Natural killer cell (primary cell): ENCODE data around the gene EPB41L4A. TPM values are rescaled to one million over a fixed set of nuclear protein-coding genes. Genes with fewer than 3 reads are reported as not detected.

Experiments used
- ATAC-seq, 3 donors: fragments of 150-1000 bp in 2 of 3; fragments of 200-7000 bp in 1 of 3; cut with Tn5 transposase; 1 replicate in 1 of 3; 2 replicates in 2 of 3; pipeline ENCODE4 v1.10.0; 2021; ENCODE audit warnings: mild to moderate bottlenecking in 2 of 3, moderate library complexity in 2 of 3
- DNase-seq, 2 donors: peaks; one replicate each; pipeline versions ENCODE4 v3.0.0 to v3.0.0-alpha.2; 2013 to 2021; ENCODE audit warnings: mixed read lengths in 1 of 2
- H3K27ac ChIP-seq: one replicate; pipeline ENCODE4 v1.5.1; 2013; ENCODE audit warnings: mild to moderate bottlenecking, low read length
- H3K27me3 ChIP-seq: one replicate; pipeline ENCODE4 v1.6.1; 2013; ENCODE audit warnings: low read length; ENCODE audit not compliant: control insufficient read depth, insufficient read depth
- H3K36me3 ChIP-seq: one replicate; pipeline ENCODE4 v1.6.1; 2013; ENCODE audit warnings: low read length; ENCODE audit not compliant: control insufficient read depth, insufficient read depth
- H3K4me1 ChIP-seq: one replicate; pipeline ENCODE4 v1.6.1; 2013; ENCODE audit warnings: low read length; ENCODE audit not compliant: control insufficient read depth, insufficient read depth
- H3K4me3 ChIP-seq: one replicate; pipeline ENCODE4 v1.5.1; 2013; ENCODE audit warnings: low read length
- H3K9me3 ChIP-seq: one replicate; pipeline ENCODE4 v1.6.1; 2013; ENCODE audit warnings: low read length; ENCODE audit not compliant: control insufficient read depth, insufficient read depth
- H3K27ac Mint-ChIP-seq, 2 donors: one replicate each; pipeline ENCODE4 v1.8.0; 2022; ENCODE audit warnings: mild to moderate bottlenecking in 2 of 2, mixed read lengths in 2 of 2, moderate library complexity in 1 of 2
- H3K27me3 Mint-ChIP-seq, 2 donors: one replicate each; pipeline ENCODE4 v1.8.0; 2022; ENCODE audit warnings: low read depth in 2 of 2, mixed read lengths in 2 of 2
- H3K36me3 Mint-ChIP-seq: one replicate; pipeline ENCODE4 v1.8.0; 2022; ENCODE audit warnings: mixed read lengths
- H3K4me1 Mint-ChIP-seq, 2 donors: one replicate each; pipeline ENCODE4 v1.8.0; 2022; ENCODE audit warnings: mixed read lengths in 2 of 2
- H3K4me3 Mint-ChIP-seq: one replicate; pipeline ENCODE4 v1.8.0; 2022; ENCODE audit warnings: mild to moderate bottlenecking, moderate library complexity, mixed read lengths
- H3K9me3 Mint-ChIP-seq, 2 donors: one replicate each; pipeline ENCODE4 v1.8.0; 2022; ENCODE audit warnings: mixed read lengths in 2 of 2
- CTCF ChIP-seq: fragments of 200-600 bp; IDR thresholded peaks from one replicate; pipeline ENCODE4 v1.8.0; 2022; ENCODE audit warnings: antibody characterized with exemption
- WGBS: methylation state at CpG from one replicate; pipeline ENCODE4 v1.1.7; 2013; ENCODE audit warnings: missing lambda C conversion rate; ENCODE audit not compliant: insufficient coverage; 5-methylcytosine and 5-hydroxymethylcytosine counted together
- intact Hi-C: fragments of 100-400 bp; cut with micrococcal nuclease; formaldehyde crosslinking; loops from one replicate; pipeline ENCODE4 v1.14.2; 2022
- total RNA-seq, 4 donors: library from RNA; stranded (reverse); fragments of 120-200 nt in 1 of 4; gene quantifications; one replicate each; pipeline versions ENCODE4 v1.2.3 to v1.2.4, GENCODE V29; 2013 to 2022

The EPB41L4A gene
- total RNA-seq, 3 donors from 2014 or later (not counting 1 experiment from before 2014, with no cell fraction given): 21.9 to 30.4 (median 22.1) TPM

GRCh38 chr5:112258571-112258970 is 160.5 kb downstream of the EPB41L4A start:
- no peak for ATAC-seq

GRCh38 chr5:112257976-112258375 is 161.1 kb downstream of the EPB41L4A start:
- Mint-ChIP-seq H3K27ac (no peak overlapping the region), H3K36me3 (no peaks in the 10 kb centered on the region), H3K4me1 (no peaks in the 10 kb centered on the region), H3K4me3 (no peak overlapping the region), H3K27me3 (peaks cover 0 to 8% of the 10 kb centered on the region in 2 donors), H3K9me3 (no peaks in the 10 kb centered on the region)
- H3K4me3 ChIP-seq: no peak overlapping the region
- no peaks in the 10 kb centered on the region for H3K27me3 ChIP-seq
- H3K36me3 ChIP-seq: no peaks in the 10 kb centered on the region
- TF ChIP-seq CTCF: no peak
- no peaks in the 10 kb centered on the region for H3K9me3 ChIP-seq
- no peak for DNase-seq
- H3K27ac ChIP-seq: no peak overlapping the region
- H3K4me1 ChIP-seq: no peaks in the 10 kb centered on the region
- intact Hi-C loops: no loop called here
- no peak for ATAC-seq

More at GRCh38 chr5:112258571-112258970, 160.5 kb downstream of the EPB41L4A start:
- H3K27ac Mint-ChIP-seq: no peak overlapping the region
- H3K36me3 Mint-ChIP-seq: no peaks in the 10 kb centered on the region
- DNase-seq: no peak
- H3K9me3 Mint-ChIP-seq: no peaks in the 10 kb centered on the region
- no peak overlapping the region for H3K4me3 Mint-ChIP-seq
- Histone ChIP-seq H3K4me3 (no peak overlapping the region), H3K9me3 (no peaks in the 10 kb centered on the region), H3K4me1 (no peaks in the 10 kb centered on the region), H3K27me3 (no peaks in the 10 kb centered on the region), H3K36me3 (no peaks in the 10 kb centered on the region), H3K27ac (no peak overlapping the region)
- 82% methylated on average over 2 of the region's 2 CpGs for WGBS
- no peak for TF ChIP-seq CTCF
- intact Hi-C loops: no loop called here
- H3K27me3 Mint-ChIP-seq: peaks cover 0 to 8% of the 10 kb centered on the region in 2 donors
- no peaks in the 10 kb centered on the region for H3K4me1 Mint-ChIP-seq

GRCh38 chr5:112257005-112257404 is 162.1 kb downstream of the EPB41L4A start:
- no peak overlapping the region for H3K27ac Mint-ChIP-seq
- no peak for TF ChIP-seq CTCF
- Histone ChIP-seq H3K4me3 (no peak overlapping the region), H3K36me3 (no peaks in the 10 kb centered on the region), H3K9me3 (no peaks in the 10 kb centered on the region), H3K27ac (no peak overlapping the region), H3K27me3 (no peaks in the 10 kb centered on the region), H3K4me1 (no peaks in the 10 kb centered on the region)
- no peak overlapping the region for H3K4me3 Mint-ChIP-seq
- ATAC-seq (no peak), DNase-seq (no peak)
- peaks cover 0 to 8% of the 10 kb centered on the region in 2 donors for H3K27me3 Mint-ChIP-seq
- H3K9me3 Mint-ChIP-seq: no peaks in the 10 kb centered on the region
- H3K4me1 Mint-ChIP-seq: no peaks in the 10 kb centered on the region
- intact Hi-C loops: no loop called here
- no peaks in the 10 kb centered on the region for H3K36me3 Mint-ChIP-seq

GRCh38 chr5:112254303-112254702 is 164.8 kb downstream of the EPB41L4A start:
- no peaks in the 10 kb centered on the region for H3K9me3 ChIP-seq
- DNase-seq: no peak
- no peak overlapping the region for H3K27ac ChIP-seq
- intact Hi-C loops: no loop called here
- Mint-ChIP-seq H3K4me1 (no peaks in the 10 kb centered on the region), H3K36me3 (no peaks in the 10 kb centered on the region), H3K27ac (no peak overlapping the region), H3K27me3 (peaks cover 0 to 8% of the 10 kb centered on the region in 2 donors), H3K9me3 (no peaks in the 10 kb centered on the region), H3K4me3 (no peak overlapping the region)
- TF ChIP-seq CTCF: no peak
- H3K4me1 ChIP-seq: no peaks in the 10 kb centered on the region
- no peaks in the 10 kb centered on the region for H3K36me3 ChIP-seq
- no peak overlapping the region for H3K4me3 ChIP-seq
- peak in 1 of 3 donors; percentile 14 for ATAC-seq
- H3K27me3 ChIP-seq: no peaks in the 10 kb centered on the region
- 94% methylated on average over 5 of the region's 5 CpGs for WGBS
